Measurements from ENCODE around the gene TEX14. TPM values are rescaled to one million over a fixed set of nuclear protein-coding genes. Genes with fewer than 3 reads are reported as not detected.

The TEX14 gene
- total RNA-seq, 6 experiments from 2014 or later, result 0.04 to 0.12 (median 0.09) TPM; not detected in 3

DNA sequence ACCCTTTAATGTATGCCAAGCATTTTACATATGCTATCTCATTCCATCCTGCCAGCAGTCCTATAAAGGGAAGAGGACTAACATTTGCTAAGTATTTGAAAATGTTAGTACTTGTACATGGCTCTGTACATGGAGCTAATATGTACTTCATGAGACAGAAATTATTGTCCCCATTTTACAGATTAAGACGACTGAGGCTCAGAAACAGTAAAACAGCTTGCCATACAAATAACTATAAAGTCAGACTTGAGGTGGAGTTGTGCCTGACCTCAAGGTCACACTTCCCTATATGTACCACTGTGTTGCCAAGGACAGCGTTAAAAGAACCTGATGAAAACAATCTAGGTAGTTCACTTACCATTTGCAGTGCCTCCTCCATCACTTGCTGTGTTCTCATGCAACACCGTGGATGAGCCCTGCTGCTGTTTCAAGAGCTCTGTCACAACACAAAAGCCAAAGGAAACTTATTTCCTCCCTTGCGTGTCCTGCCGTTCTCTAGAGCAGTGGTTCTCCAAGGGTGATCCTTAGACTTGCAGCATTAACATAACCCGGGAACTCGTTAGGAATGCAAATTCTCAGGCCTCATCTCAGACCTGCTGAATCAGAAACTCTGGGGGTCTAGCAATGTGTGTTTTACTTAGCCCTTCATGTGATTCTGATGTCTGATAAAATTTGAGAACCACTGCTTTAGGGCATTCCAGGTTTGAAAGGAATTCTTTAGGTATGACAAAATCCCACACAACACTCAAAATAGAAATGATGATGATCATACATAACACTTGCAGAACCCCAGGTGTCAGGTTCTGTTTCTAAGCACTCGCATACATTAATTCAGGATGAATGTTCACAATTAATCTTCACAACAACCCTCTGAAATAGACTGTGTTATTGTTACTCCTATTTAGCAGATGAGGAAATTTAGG lies 126.2 kb downstream of the TEX14 start:
- no peaks in the 10 kb centered on the region for H3K4me1 ChIP-seq
- no peaks in the 10 kb centered on the region for H3K9me3 ChIP-seq
- H3K27me3 ChIP-seq, result no peaks in the 10 kb centered on the region
- no peaks in the 10 kb centered on the region for H3K36me3 ChIP-seq
- no peak for TF ChIP-seq POLR2A (IDR thresholded peaks at IDR 0.05)
- H3K4me3 ChIP-seq, result no peak overlapping the region
- intact Hi-C loops (cut with DNase I), result no loop called here
- H3K27ac ChIP-seq, result no peak overlapping the region
- ATAC-seq (no peak), DNase-seq (no peak)
- 54% methylated on average over 8 of the region's 8 CpGs for WGBS (ENCODE audit: insufficient coverage, low coverage, low lambda C conversion rate, missing lambda C conversion rate)

DNA sequence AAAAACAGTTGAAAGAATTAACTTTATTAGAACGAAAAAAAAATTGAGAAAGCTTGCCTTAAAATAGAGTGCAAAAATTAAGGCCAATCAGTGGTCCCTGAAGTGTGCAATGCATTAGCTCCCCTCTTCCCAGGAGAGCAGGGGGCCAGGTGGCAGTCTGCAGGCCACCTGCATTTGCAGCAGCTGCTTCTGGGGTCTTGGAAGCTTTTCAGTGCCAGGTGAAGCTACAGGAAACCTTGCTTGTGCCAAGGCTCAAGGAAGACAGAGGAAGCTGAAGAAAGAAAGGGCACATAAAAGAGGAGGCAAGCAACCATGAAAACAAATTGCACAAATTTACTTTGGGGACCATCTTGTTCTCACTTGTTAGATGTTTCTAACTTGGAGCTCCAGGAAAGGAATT lies 126.9 kb downstream of the TEX14 start:
- TF ChIP-seq CTCF (IDR thresholded peaks at IDR 0.05) (no peak), POLR2A (IDR thresholded peaks at IDR 0.05) (no peak)
- intact Hi-C loops (cut with DNase I), result no loop called here
- H3K4me1 ChIP-seq, result no peaks in the 10 kb centered on the region
- H3K4me3 ChIP-seq, result no peak overlapping the region
- DNase-seq (no peak), ATAC-seq (no peak)
- H3K27me3 ChIP-seq, result no peaks in the 10 kb centered on the region
- H3K27ac ChIP-seq, result no peak overlapping the region
- no peaks in the 10 kb centered on the region for H3K36me3 ChIP-seq
- no peaks in the 10 kb centered on the region for H3K9me3 ChIP-seq
- 67% methylated on average over 1 of the region's 1 CpG for WGBS (ENCODE audit: insufficient coverage, low coverage, low lambda C conversion rate, missing lambda C conversion rate)

DNA sequence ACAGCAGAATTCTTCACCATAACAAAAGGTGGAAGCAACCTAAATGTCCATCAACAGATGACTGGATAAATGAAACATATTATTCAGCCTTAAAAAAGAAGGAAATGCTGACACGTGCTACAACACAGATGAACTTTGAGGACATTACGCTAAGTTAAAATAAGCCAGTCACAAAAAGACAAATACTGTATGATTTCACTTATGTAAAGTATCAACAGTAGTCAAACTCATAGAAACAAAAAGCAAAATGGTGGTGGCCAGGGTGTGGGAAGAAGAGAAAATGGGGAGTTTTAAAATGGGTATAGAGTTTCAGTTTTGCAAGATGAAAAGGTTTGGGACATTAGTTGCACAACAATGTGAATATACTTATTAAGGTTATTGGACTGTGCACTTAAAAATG lies 127.6 kb downstream of the TEX14 start:
- TF ChIP-seq CTCF (IDR thresholded peaks at IDR 0.05) (no peak), POLR2A (IDR thresholded peaks at IDR 0.05) (no peak)
- intact Hi-C loops (cut with DNase I), result no loop called here
- DNase-seq, result no peak
- no peak overlapping the region for H3K4me3 ChIP-seq
- no peaks in the 10 kb centered on the region for H3K27me3 ChIP-seq
- no peak for ATAC-seq
- H3K27ac ChIP-seq, result no peak overlapping the region
- no peaks in the 10 kb centered on the region for H3K36me3 ChIP-seq
- H3K9me3 ChIP-seq, result no peaks in the 10 kb centered on the region
- H3K4me1 ChIP-seq, result no peaks in the 10 kb centered on the region
- 67% methylated on average over 2 of the region's 2 CpGs for WGBS (ENCODE audit: insufficient coverage, low coverage, low lambda C conversion rate, missing lambda C conversion rate)

GRCh38 chr17:58560511-58560910 lies 131.3 kb downstream of the TEX14 start:
- DNase-seq (no peak), ATAC-seq (no peak)
- Histone ChIP-seq H3K27ac (no peak overlapping the region), H3K4me3 (no peak overlapping the region), H3K27me3 (no peaks in the 10 kb centered on the region), H3K9me3 (no peaks in the 10 kb centered on the region), H3K4me1 (peaks cover 0 to 6% (median 0%) of the 10 kb centered on the region in 4 donors), H3K36me3 (no peaks in the 10 kb centered on the region)
- 75% methylated on average over 1 of the region's 1 CpG for WGBS (ENCODE audit: insufficient coverage, low coverage, low lambda C conversion rate, missing lambda C conversion rate)
- intact Hi-C loops (cut with DNase I), result no loop called here
- no peak for TF ChIP-seq POLR2A (IDR thresholded peaks at IDR 0.05)
- no peak for TF ChIP-seq CTCF (IDR thresholded peaks at IDR 0.05)

DNA sequence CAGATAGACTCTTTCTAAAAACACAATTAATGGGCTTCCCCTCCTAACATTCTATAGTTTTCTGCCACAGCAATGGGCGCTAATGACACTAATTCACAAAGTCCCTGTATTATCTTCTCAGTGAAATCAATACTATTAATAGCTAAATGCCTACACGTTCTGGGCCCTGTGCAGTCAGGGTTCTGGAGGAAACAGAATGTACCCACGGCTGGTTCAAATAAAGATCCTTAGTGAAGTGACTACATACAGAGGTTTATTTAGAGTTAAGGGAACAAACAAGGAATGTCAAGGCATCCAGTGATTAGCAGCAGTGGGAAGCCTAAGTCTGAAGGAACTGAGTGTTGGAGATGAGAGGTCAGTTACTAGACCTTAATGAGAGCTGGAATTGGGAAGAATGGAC lies 133.9 kb downstream of the TEX14 start:
- H3K4me3 ChIP-seq, result no peak overlapping the region
- no peaks in the 10 kb centered on the region for H3K9me3 ChIP-seq
- no peaks in the 10 kb centered on the region for H3K27me3 ChIP-seq
- H3K27ac ChIP-seq, result no peak overlapping the region
- ATAC-seq, result no peak
- TF ChIP-seq POLR2A (IDR thresholded peaks at IDR 0.05) (no peak), CTCF (IDR thresholded peaks at IDR 0.05) (no peak)
- 49% methylated on average over 3 of the region's 3 CpGs for WGBS (ENCODE audit: insufficient coverage, low coverage, low lambda C conversion rate, missing lambda C conversion rate)
- no peak for DNase-seq
- no peaks in the 10 kb centered on the region for H3K36me3 ChIP-seq
- intact Hi-C loops (cut with DNase I), result no loop called here
- H3K4me1 ChIP-seq, result peaks cover 0 to 6% (median 0%) of the 10 kb centered on the region in 4 donors
